Adrenal gland (tissue), 5 donors: Measurements from ENCODE around the gene GHRH.

Experiments used
- CTCF ChIP-seq, 6 experiments: fragments of 450-650 bp in 4 of 6; fragments of 200-600 bp in 2 of 6; sonication (generic) in 1 of 6; IDR thresholded peaks; 1 replicate in 5 of 6; 2 replicates in 1 of 6; pipeline versions ENCODE4 v1.5.1 to v1.8.0; 2016 to 2021; ENCODE audit warnings: antibody characterized with exemption in 6 of 6, mild to moderate bottlenecking in 2 of 6, moderate library complexity in 1 of 6
- POLR2A ChIP-seq, 2 donors: fragments of 450-650 bp; IDR thresholded peaks; one replicate each; pipeline ENCODE4 v1.6.1; 2017; ENCODE audit warnings: antibody characterized with exemption in 2 of 2, mild to moderate bottlenecking in 2 of 2, moderate library complexity in 1 of 2
- donor health status: DM: no; HTN: no; CAD: no.

GRCh38 chr20:37298190-37298939 lies 36.8 kb upstream of the GHRH start:
- TF ChIP-seq CTCF (IDR thresholded peaks at IDR 0.05), result no peak
- no peak for TF ChIP-seq POLR2A (IDR thresholded peaks at IDR 0.05)
